Measurements from ENCODE around the gene SERPINA4. TPM values are rescaled to one million over a fixed set of nuclear protein-coding genes. Genes with fewer than 3 reads are reported as not detected.
A peak's percentile ranks its signal among the peaks of the same experiment; 100 is the strongest.

SERPINA4 gene
- total and polyA plus RNA-seq, 2 of the 13 experiments (the other 11 are each of a cell fraction or from before 2014, with no cell fraction given), result 39.1 to 57.8 TPM

DNA sequence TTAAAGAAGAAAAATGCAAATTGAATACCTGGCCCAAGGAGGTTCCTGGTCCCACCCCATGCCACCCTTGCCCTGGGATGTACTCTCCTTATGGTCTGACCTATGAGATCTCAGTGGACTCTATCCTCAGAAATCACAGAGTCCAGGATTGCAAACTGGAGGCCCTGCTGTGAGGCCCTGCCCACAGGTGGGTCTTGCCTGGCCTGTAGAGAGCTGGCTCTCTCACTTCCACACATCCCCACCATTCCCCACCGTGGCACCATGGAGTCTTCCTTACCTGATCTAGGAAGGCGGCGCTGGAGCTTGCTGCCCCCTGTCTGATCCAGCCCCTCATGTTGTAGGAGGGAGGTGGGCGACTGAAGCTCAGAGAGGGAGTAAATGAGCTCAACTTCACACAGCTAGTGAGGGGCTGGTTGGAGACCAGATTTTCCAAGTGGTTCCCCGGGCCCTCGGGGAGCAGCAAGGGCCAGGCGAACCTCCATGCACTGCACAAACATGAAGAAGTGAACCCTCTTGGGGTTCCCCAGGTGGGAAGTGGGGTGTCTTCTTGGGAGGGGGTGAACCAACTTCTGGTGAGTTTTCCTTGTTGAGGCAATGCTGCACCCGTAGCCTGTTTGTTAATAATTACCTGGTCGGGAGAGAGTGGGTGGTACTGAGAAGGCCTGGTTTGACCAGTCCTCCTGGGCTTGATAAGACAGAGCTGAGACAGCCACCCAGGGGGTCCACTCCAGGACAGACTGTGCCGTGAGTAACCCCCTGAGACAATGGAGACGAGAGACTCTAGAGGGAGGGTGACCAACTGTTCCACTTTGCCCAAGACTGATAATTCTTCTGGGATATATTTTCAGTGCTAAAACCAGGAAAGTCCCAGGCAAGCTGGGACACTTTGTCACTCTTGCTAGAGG, at the start of gene SERPINA4 (continued):
- TF ChIP-seq, protein P1, sequence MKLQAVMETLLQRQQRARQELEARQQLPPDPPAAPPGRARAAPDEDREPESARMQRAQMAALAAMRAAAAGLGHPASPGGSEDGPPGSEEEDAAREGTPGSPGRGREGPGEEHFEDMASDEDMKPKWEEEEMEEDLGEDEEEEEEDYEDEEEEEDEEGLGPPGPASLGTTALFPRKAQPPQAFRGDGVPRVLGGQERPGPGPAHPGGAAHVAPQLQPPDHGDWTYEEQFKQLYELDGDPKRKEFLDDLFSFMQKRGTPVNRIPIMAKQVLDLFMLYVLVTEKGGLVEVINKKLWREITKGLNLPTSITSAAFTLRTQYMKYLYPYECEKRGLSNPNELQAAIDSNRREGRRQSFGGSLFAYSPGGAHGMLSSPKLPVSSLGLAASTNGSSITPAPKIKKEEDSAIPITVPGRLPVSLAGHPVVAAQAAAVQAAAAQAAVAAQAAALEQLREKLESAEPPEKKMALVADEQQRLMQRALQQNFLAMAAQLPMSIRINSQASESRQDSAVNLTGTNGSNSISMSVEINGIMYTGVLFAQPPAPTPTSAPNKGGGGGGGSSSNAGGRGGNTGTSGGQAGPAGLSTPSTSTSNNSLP (IDR thresholded peaks at IDR 0.05; ENCODE audit: low read depth, low read length), result no peak
- TF ChIP-seq HNRNPL (IDR thresholded peaks at IDR 0.05; ENCODE audit: low read depth, low read length), result no peak
- TF ChIP-seq, protein P2, sequence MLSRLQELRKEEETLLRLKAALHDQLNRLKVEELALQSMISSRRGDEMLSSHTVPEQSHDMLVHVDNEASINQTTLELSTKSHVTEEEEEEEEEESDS (CRISPR knock-in tag; IDR thresholded peaks at IDR 0.05; ENCODE audit: borderline replicate concordance), result no peak
- TF ChIP-seq, protein P3, sequence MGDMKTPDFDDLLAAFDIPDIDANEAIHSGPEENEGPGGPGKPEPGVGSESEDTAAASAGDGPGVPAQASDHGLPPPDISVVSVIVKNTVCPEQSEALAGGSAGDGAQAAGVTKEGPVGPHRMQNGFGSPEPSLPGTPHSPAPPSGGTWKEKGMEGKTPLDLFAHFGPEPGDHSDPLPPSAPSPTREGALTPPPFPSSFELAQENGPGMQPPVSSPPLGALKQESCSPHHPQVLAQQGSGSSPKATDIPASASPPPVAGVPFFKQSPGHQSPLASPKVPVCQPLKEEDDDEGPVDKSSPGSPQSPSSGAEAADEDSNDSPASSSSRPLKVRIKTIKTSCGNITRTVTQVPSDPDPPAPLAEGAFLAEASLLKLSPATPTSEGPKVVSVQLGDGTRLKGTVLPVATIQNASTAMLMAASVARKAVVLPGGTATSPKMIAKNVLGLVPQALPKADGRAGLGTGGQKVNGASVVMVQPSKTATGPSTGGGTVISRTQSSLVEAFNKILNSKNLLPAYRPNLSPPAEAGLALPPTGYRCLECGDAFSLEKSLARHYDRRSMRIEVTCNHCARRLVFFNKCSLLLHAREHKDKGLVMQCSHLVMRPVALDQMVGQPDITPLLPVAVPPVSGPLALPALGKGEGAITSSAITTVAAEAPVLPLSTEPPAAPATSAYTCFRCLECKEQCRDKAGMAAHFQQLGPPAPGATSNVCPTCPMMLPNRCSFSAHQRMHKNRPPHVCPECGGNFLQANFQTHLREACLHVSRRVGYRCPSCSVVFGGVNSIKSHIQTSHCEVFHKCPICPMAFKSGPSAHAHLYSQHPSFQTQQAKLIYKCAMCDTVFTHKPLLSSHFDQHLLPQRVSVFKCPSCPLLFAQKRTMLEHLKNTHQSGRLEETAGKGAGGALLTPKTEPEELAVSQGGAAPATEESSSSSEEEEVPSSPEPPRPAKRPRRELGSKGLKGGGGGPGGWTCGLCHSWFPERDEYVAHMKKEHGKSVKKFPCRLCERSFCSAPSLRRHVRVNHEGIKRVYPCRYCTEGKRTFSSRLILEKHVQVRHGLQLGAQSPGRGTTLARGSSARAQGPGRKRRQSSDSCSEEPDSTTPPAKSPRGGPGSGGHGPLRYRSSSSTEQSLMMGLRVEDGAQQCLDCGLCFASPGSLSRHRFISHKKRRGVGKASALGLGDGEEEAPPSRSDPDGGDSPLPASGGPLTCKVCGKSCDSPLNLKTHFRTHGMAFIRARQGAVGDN (CRISPR knock-in tag; IDR thresholded peaks at IDR 0.05), result peak; percentile 67
- no peak for TF ChIP-seq ZSCAN20 (CRISPR knock-in tag; IDR thresholded peaks at IDR 0.05; ENCODE audit: borderline replicate concordance)
- TF ChIP-seq ZNF878 (CRISPR knock-in tag; IDR thresholded peaks at IDR 0.05), result no peak
- TF ChIP-seq SMYD3 (CRISPR knock-in tag; IDR thresholded peaks at IDR 0.05), result no peak
- TF ChIP-seq, protein P4, sequence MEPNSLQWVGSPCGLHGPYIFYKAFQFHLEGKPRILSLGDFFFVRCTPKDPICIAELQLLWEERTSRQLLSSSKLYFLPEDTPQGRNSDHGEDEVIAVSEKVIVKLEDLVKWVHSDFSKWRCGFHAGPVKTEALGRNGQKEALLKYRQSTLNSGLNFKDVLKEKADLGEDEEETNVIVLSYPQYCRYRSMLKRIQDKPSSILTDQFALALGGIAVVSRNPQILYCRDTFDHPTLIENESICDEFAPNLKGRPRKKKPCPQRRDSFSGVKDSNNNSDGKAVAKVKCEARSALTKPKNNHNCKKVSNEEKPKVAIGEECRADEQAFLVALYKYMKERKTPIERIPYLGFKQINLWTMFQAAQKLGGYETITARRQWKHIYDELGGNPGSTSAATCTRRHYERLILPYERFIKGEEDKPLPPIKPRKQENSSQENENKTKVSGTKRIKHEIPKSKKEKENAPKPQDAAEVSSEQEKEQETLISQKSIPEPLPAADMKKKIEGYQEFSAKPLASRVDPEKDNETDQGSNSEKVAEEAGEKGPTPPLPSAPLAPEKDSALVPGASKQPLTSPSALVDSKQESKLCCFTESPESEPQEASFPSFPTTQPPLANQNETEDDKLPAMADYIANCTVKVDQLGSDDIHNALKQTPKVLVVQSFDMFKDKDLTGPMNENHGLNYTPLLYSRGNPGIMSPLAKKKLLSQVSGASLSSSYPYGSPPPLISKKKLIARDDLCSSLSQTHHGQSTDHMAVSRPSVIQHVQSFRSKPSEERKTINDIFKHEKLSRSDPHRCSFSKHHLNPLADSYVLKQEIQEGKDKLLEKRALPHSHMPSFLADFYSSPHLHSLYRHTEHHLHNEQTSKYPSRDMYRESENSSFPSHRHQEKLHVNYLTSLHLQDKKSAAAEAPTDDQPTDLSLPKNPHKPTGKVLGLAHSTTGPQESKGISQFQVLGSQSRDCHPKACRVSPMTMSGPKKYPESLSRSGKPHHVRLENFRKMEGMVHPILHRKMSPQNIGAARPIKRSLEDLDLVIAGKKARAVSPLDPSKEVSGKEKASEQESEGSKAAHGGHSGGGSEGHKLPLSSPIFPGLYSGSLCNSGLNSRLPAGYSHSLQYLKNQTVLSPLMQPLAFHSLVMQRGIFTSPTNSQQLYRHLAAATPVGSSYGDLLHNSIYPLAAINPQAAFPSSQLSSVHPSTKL (CRISPR knock-in tag; IDR thresholded peaks at IDR 0.05), result no peak
- TF ChIP-seq MTF2 (CRISPR knock-in tag; IDR thresholded peaks at IDR 0.05; ENCODE audit: borderline replicate concordance), result no peak
- TF ChIP-seq SRSF1 (optimal IDR thresholded peaks at IDR 0.05; ENCODE audit: low read depth, low read length), result no peak
- no peak for TF ChIP-seq DPF2 (CRISPR knock-in tag; IDR thresholded peaks at IDR 0.05; ENCODE audit: borderline replicate concordance, low read depth)
- TF ChIP-seq ZNF83 (CRISPR knock-in tag; IDR thresholded peaks at IDR 0.05; ENCODE audit: borderline replicate concordance), result no peak
- TF ChIP-seq ZFP37 (CRISPR knock-in tag; IDR thresholded peaks at IDR 0.05; ENCODE audit: borderline replicate concordance), result no peak
- no peak for TF ChIP-seq NPAS2 (CRISPR knock-in tag; IDR thresholded peaks at IDR 0.05; ENCODE audit: borderline replicate concordance)
- TF ChIP-seq DR1 (CRISPR knock-in tag; IDR thresholded peaks at IDR 0.05), result no peak
- TF ChIP-seq, protein P5, sequence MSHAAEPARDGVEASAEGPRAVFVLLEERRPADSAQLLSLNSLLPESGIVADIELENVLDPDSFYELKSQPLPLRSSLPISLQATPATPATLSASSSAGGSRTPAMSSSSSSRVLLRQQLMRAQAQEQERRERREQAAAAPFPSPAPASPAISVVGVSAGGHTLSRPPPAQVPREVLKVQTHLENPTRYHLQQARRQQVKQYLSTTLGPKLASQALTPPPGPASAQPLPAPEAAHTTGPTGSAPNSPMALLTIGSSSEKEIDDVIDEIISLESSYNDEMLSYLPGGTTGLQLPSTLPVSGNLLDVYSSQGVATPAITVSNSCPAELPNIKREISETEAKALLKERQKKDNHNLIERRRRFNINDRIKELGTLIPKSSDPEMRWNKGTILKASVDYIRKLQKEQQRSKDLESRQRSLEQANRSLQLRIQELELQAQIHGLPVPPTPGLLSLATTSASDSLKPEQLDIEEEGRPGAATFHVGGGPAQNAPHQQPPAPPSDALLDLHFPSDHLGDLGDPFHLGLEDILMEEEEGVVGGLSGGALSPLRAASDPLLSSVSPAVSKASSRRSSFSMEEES (CRISPR knock-in tag; IDR thresholded peaks at IDR 0.05), result no peak
- 0 out of 2 replicates have a peak, but pooled peaks have one; percentile 75 for TF ChIP-seq ZBTB7B (CRISPR knock-in tag; IDR thresholded peaks at IDR 0.05)

All from HepG2 (cell line).